ENCODE data around the gene ORC3.

The ORC3 gene

GRCh38 chr6:87714093-87714842 lies 124.3 kb downstream of the ORC3 start:
- H3K36me3 ChIP-seq (ENCODE audit: control insufficient read depth, insufficient read depth, low read length): no peaks in the 10 kb centered on the region
- H3K9me3 ChIP-seq (ENCODE audit: control insufficient read depth, insufficient read depth, low read length): no peaks in the 10 kb centered on the region
- peaks cover 2% of the 10 kb centered on the region for H3K4me1 ChIP-seq (ENCODE audit: control insufficient read depth, insufficient read depth, low read length)
- no peak overlapping the region for H3K9ac ChIP-seq (ENCODE audit: low read depth, low read length)
- no peaks in the 10 kb centered on the region for H3K27me3 ChIP-seq (ENCODE audit: control insufficient read depth, insufficient read depth, low read length)
- H3K4me3 ChIP-seq (ENCODE audit: low read depth, low read length): no peak overlapping the region
